GM18951 (cell line): ENCODE results near the gene B4GALNT3.

Experiments
- POLR2A ChIP-seq: IDR thresholded peaks from 4 replicates; pipeline ENCODE4 v1.6.1; 2011; ENCODE audit warnings: mild to moderate bottlenecking; ENCODE audit not compliant: insufficient read length, insufficient read depth; ENCODE audit errors: extremely low read depth
- in situ Hi-C: fragments of 300-500 bp; cut with MboI; formaldehyde crosslinking; loops from one replicate; pipeline ENCODE4 v1.12.0; 2022; ENCODE audit warnings: low sequenced_read_pairs, mixed read lengths, inconsistent platforms; ENCODE audit not compliant: unreplicated experiment

The B4GALNT3 gene

DNA sequence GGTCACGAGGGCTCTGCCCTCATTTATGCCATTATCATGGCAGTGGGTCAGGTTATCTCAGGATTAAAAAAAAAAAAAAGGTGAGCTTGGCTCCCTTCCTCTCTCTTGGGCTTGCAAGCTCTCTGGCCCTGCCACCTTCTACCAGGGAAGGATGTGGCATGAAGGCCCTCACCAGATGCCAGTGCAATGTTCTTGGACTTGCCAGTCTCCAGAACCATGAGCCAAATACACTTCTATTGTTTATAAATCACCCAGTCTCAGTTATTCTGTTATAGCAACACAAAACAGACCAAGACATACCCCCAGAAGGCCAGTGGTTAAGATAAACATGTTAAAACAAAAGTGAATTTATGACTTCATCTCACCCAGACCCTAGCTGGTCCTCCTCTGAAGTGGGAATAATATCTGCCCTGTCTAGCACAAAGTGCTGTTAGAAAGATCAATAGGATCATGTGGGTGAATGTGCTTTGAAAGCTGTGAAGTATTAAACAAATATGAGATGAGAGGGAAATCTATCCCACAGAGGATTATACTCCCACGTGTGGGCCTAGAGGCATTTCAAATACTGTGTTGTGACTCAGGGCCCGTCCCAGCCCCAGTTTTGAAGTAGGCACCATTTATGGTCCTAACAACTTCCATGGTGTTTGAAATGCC lies 114.9 kb downstream of the B4GALNT3 start:
- TF ChIP-seq POLR2A, result no peak

DNA sequence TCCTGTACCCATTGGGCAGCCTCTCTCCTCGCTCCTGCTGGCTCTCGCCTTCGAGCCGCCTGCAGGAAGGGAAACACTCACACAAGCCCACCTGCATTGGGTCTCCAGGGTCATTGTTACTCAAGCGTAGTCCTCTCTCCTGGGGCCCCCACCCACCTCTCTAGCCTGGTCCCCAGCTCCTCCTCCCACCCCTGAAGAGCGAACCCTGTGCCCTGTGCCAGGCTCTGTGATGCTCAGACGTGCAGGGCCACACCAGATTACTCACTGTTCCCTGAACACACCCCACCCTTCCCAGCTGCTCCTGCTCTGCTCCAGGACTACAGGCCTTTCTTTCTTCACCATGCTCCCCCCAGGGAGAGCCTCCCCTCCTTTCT lies 115.4 kb downstream of the B4GALNT3 start:
- in situ Hi-C loops, result loop anchor here (10.0 to 25.0 kb wide), 2 partner anchors 240 to 1012 kb away; partner anchors contain the start of gene FBXL14
- TF ChIP-seq POLR2A, result no peak

More for the DNA sequence above, 114.9 kb downstream of the B4GALNT3 start:
- in situ Hi-C loops, result loop anchor here (10.0 to 25.0 kb wide), 3 partner anchors 240 to 1013 kb away; partner anchors contain the start of gene FBXL14

DNA sequence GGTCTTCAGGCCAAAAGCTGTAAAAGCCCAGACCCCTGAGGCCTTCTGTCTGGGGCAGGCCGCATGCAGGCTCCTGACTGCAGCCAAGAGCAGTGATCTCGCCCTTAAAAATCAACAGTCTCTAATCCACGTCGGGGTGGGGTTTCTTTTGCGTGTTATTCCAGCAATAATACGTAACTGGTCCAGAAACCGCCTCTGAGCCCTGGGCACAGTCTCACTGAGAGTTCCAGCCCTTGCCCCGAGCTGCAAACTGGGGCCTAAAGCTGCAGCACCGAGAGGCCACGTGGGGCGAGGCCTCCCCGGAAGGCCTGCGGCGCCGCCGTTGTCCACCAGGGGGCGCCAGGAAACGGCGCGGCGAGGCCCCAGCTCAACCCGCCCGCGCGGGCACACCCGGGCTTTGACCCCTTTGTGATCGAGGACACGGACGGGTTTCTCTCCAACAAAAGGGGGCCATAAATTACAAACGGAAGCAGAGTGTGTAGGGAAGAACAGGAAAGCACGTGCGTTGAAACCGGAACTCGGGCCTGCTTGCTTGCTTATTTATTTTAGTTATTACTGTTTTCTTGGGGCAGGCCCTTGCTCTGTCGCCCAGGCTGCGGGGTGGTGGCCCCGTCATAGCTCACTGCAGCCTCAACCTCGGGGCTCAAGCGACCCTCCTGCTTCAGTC lies 116.3 kb downstream of the B4GALNT3 start:
- TF ChIP-seq POLR2A, result no peak
- in situ Hi-C loops, result loop anchor here (10.0 to 25.0 kb wide), 2 partner anchors 239 to 1011 kb away; partner anchors contain the start of gene FBXL14

DNA sequence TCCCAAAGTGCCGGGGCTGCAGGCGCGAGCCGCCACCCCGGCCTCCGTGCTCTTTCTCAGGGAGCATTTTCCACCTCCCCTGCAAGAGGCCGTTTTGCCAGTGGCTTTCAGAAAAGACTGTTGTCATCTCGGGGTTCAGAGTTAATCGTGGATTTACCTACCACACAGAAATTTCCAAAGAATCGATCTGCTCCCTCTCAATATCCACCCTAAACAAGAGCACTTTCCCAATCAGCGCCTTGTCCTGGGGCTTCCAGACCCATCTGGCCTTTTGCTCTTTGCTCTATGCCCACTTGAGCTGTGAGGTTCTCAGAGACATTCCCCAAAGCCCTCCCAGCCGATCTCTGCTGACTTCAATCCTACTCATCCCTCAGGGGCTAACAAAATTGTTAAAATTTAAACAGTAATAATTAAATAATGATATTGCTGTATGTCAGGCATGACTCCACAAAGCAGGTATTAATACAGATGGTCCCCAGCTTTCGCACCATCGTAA lies 116.9 kb downstream of the B4GALNT3 start:
- TF ChIP-seq POLR2A, result no peak
- in situ Hi-C loops, result loop anchor here (10.0 to 25.0 kb wide), 2 partner anchors 238 to 1011 kb away; partner anchors contain the start of gene FBXL14

DNA sequence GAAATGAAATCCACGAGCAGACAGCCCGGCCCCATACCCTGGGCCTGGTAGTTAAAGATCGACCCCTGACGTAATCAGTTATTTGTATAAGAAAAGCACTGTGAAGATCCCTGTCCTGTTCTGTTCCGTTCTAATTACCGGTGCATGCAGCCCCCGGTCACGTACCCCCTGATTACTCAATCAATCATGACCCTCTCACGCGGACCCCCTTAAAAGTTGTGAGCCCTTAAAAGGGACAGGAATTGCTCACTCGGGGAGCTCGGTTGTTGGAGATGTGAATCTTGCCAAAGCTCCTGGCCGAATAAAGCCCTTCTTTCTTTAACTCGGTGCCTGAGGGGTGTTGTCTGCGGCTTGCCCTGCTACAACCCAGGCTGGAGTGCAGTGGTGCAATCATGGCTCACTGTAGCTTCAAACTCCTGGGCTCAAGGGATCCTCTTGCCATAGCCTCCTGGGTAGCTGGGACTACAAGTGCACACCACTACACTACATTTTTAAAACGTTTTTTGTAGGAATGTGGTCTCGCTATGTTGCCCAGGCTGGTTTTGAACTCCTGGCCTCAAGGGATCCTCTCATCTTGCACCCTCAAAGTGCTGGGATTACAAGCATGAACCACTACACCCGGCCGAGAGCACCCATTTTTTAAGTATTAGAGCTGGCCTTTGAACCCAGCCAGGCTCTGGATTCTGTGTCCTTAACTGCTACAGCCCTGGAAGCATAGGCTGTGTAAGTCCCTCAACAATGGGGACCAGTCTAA lies 118.4 kb downstream of the B4GALNT3 start:
- in situ Hi-C loops, result loop anchor here (10.0 to 25.0 kb wide), 2 partner anchors 237 to 1009 kb away; partner anchors contain the start of gene FBXL14

DNA sequence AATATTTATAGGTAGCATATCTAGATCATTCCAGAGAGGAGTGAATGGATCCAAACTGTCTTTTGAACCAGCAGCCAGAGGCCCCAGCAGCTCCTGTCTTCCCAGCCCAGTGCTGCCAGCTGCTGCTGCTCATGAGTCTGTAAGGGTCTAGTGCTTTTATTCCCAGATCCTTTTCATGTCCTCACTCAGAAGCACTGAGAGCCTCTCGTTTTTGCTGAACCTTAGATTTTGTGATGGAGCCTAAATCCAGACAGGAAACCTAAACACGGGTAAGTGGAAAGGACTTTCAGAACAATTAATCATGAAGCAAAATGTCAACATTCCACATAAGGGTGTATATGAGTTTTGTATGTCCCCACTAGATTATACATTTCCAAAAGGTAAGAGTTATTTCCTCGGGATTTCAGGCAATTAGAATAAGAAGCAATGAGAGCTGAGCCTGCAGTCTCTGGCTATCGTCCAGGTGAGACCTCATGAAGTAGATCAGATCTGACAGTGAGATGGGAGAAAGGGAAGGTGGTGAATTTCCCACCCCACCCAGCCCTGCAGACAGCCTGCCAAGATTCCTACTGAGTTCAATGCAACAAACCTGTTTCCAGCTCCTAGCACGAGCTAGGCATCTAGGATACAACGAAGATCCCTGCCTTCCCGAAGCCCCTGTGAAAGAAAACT lies 119.1 kb downstream of the B4GALNT3 start:
- TF ChIP-seq POLR2A, result no peak
- in situ Hi-C loops, result loop anchor here (10.0 to 25.0 kb wide), 2 partner anchors 236 to 1008 kb away; partner anchors contain the start of gene FBXL14

DNA sequence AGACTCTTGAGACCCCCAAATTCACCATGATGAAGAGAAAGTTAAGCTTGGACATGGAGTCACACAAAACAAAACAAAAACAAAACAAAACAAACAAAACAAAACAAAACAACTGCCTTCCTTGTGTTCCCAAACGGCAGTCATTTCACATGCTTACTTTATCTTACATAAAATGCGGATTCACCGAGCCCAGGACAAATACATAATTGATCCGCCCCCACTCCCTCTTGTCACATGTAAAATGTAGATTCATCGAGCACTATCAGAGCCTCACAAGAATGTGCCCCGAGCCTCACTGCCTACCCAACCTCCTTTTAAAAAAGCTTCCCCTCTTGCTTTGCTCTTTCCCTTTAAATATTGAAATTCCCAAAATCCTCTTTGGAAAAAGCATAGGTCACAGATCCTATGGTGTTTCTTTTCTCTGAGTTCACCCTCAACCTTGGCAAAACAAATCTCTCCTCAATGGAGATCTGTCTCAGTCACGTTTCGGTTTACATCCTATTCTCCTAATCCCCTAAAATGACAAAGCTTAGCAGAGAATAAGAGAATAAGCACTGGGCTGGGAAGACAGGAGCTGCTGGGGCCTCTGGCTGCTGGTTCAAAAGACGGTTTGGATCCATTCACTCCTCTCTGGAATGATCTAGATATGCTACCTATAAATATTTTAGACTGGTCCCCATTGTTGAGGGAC lies 119.8 kb downstream of the B4GALNT3 start:
- in situ Hi-C loops, result loop anchor here (10.0 to 25.0 kb wide), 2 partner anchors 235 to 1008 kb away; partner anchors contain the start of gene FBXL14
- no peak for TF ChIP-seq POLR2A

DNA sequence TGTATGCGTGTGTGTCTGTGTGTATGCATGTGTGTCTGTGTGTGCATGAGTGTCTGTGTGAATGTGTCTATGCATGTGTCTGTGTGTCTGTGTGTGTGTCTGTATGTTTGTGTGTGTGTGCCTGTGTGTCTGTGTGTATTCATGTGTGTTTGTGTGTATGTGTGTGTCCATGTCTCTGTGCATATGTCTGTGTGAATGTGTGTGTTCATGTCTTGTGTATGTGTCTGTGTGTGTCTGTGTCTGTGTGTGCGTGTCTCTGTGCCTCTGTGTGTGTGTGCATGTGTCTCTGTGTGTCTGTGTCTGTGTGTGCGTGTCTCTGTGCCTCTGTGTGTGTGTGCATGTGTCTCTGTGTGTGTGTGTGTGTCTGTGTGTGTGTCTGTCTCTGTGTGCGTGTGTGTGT lies 121.1 kb downstream of the B4GALNT3 start:
- no peak for TF ChIP-seq POLR2A
- in situ Hi-C loops, result loop anchor here (25.0 kb wide), 1 partner anchor 1006 kb away; the partner anchor contains the start of gene FBXL14

DNA sequence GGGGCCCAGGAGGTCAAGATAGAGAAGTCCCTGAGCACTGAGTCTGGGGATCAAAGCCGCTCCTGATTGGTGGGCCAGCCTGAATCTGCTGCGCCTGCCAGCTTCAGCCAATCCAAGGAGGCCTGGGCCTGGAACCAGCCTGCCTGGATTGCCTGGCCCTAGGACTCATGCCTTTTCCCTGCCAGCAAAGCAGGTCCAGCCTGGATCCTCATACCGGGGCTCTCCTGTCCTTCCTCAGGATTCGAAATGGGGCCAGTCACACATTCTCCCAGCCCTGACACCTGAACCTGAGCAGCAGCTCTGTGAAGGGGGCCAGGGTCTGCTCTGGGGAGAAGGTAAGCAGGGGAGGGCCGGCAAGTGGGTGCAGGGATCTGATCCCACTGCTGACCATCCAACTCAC lies 121.6 kb downstream of the B4GALNT3 start:
- in situ Hi-C loops, result loop anchor here (25.0 kb wide), 1 partner anchor 1006 kb away; the partner anchor contains the start of gene FBXL14
- TF ChIP-seq POLR2A, result no peak

DNA sequence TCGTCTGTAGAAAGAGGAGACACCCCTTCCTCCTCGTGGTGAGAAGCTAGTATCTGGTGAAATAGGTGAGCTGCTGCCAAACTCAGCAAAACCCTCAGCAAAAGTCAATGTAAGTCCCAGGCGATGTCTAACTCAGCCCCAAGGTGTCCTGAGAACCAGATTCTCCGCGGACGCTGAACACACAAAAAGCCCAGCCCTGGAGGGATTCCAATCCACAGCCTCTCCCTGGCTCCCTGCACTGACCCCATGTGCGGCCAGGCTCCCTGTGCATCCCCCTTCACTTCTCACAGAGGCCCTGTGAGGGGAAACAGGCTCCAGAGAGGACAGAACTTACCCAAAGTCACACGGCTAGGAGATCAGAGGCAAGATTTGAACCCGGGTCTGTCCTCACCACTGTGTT lies 122.0 kb downstream of the B4GALNT3 start:
- in situ Hi-C loops, result loop anchor here (25.0 kb wide), 1 partner anchor 1006 kb away; the partner anchor contains the start of gene FBXL14
- no peak for TF ChIP-seq POLR2A

DNA sequence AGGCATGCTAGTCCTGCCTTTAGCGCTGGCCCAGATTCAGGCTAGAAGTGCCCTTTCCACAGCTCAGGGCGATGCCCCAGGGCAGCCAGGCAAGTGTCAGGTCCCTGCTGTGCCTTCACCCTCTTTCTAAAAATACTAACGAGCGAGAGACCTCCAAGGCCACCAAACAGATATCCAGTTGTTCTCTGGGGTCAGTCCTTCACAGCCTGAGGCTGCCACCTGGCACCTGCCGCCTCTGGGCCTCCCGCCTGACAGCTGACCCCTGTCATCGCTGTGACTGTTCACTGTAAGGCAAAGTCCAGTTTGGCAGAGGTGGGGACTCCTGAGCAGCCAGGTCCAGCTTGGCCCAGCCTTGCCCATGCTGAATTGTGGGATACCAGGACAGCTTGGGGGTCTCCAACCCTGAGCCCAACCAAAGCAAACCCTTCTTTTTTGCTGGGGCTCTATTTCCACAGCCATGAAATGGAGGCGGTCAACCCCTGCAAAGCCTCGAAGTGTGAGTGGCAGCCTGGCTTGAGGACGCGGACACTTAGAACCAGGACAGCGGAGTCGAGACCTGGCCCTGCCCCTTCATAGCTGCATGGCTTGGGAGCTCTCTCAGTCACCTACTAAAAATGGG lies 123.6 kb downstream of the B4GALNT3 start:
- TF ChIP-seq POLR2A, result no peak
- in situ Hi-C loops, result loop anchor here (25.0 kb wide), 1 partner anchor 1004 kb away; the partner anchor contains the start of gene FBXL14
